ENCODE measurements around the gene WDR5B. TPM values are rescaled to one million over a fixed set of nuclear protein-coding genes. Genes with fewer than 3 reads are reported as not detected.
A peak's percentile ranks its signal among the peaks of the same experiment; 100 is the strongest.

The WDR5B gene
- polyA plus RNA-seq, 3 donors: 9.2 to 11.0 (median 10.4) TPM

DNA sequence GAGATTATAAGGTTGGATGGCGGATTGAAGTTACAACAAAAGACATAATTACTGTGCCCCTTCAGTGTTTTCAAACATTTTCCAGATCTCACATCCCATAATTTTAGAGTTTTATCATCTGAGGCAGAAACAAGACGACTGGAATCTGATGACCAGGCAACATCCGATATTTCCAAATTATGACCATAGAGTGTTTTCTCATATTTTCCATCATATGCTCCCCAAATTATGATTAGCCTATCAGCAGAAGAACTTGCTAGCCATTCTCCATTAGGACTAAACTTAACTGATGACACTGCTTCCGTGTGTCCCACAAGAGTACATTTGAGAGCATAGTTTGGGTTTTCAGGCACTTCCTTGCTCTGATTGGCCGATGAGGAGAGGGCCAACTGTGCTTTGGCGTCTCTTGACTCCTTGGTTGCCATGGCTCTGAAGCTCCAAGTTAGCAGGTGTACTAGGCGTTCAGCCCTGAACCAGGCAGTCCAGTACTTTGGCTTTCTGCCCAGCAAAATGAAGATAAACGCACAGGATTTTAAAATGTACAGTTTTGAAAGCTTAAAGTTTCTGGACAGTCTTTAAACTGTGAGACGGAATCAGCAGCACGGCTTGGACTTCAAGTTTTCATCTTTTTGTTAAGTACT, 638 bp downstream of the WDR5B start:
- peak; percentile 29 for DNase-seq

DNA sequence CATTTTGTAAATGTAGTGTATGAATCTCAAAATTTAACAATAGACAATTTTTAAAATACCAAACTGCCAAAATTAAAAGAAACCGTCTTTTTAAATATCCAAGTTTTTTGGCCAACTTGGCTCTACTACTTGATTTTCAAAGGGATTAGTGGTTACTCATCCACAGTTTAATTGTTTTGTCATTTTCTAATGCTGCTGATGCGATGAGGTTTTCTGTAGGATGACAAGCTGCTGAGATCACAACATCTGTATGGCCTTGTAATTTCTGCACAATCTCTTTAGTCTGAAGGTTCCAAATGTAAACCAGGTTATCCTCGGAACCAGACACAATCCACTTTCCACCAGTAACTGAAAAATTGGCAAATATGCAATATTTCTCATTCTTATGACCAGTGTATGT, 1.5 kb downstream of the WDR5B start:
- DNase-seq: no peak

DNA sequence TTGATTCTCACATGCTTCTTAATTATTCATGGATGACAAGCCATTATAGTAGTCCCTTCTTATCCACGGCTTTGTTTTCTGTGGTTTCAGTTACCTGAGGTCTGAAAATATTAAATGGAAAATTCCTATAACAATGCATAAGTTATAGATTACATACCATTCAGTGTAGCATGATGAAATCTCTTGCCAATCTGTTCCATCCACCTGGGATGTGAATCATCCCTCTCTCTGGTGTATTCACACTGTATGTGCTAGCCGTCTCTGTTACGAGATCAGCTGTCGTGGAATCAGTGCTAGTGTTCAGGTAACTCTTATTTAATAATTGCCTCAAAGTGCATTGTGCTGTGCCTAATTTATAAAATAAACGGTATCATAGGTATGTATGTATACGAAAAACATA, 5.2 kb downstream of the WDR5B start:
- DNase-seq: no peak

DNA sequence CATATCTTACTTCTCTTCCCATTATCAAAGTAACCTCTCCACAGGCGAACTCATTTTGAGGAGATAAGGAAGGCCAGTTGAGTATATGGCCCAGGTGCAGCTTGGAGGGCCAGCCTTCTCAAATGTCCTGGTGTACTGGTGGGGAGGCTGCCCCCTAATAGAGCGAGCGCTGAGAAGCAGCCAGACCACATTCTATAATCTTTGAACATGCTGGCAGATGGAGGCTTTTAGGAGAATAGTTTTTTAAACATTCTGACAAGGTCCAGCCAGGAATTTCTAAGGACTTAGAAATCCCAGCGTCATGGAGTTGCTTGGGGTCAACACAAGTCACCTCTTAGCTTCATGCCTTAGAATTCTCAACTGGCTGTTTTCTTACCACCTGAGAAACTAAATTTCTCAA, 5.8 kb downstream of the WDR5B start:
- DNase-seq: no peak

DNA sequence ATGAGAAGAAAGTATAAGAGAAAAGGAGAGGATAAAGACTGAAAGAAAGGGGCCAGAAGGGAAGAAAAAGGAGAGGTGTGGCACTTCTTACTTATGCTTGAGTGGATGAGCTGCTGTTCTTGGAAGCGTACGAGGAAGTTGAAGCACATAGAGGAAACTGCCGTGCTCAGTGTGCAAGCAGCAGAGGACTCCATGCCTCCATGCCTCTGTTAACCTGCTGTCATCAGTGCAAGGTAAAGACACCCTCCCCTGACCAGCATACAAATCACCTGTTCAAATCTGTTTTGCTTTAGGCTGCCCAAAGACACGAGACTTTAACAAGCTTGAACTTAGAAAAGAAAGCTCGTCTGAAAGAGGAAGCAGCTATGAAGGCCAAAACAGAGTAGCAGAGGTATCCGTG, 6.4 kb downstream of the WDR5B start:
- no peak for DNase-seq

DNA sequence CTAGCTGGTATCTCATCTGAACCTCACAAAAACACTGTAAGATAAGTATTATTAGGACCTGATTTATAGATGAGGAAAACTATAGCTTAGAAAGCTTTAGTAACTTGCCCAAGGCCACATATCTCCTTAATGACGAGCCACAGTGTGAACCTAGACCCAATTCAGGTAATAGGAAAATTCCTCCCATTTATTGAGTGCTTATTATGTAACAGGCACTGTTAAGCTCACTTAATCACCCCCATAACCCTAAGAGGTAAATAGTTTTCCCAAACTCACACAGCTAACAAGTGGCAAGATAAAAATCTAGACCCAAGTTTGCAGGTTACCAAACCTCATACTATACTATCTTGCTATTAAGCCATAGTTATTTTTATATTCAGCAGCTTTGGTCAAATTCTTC, 7.9 kb downstream of the WDR5B start:
- no peak for DNase-seq

DNA sequence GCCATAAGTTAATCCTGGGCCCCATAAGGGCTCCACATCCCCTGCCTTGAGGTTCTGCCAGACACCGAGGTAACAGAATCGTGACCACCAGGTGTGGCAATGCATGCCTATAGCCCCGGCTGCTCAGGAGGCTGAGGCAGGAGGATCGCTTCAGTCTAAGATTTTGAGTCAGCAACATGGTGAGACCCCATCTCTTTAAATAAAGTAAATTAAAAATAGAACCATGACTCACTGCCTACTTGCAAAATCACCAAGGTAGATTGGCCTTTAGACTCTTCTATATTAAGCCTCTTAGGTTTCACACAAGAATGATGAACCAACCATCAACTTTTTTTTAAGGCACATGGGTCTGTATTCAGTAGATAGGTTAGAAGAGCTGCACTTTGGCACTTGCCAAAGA, 9.7 kb downstream of the WDR5B start:
- DNase-seq: no peak

DNA sequence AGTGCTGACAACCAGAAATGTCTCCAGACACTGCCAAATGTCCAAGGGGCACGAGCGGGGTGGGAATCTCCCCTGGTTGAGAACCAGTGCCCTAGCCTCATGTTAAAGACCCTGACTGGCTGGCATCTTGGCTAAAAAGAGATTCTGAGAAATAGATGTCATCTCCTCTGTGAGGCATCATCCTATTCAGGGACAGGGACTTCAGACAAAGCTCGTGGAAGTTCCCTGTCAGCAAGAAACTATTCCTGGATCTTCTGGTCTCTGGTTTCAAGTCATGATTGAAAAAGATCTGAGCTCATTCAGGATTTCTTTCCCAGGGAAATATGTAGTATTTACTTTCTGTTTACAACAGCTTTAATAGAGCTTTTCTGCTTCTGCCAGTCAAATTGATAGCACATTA, 10.8 kb downstream of the WDR5B start:
- no peak for DNase-seq

DNA sequence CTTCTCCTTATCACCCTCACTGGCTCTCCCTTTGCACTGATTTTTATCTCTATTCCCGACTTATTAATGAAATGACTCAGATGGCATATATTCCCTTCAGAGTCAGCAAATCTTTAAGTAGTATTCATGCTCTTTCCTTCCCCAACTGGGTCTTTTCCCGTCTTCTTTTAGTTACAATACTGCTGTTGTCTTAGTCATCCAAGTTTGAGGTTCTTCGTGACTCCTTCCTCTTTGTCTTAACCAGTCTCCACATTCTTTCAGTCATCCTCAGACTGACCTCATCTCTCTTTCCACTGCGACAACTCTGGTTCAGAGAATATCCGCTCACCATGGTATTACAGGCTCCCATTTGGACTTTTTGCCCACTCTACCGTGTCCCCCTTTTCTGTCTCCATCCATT, 12.4 kb downstream of the WDR5B start:
- DNase-seq: no peak

DNA sequence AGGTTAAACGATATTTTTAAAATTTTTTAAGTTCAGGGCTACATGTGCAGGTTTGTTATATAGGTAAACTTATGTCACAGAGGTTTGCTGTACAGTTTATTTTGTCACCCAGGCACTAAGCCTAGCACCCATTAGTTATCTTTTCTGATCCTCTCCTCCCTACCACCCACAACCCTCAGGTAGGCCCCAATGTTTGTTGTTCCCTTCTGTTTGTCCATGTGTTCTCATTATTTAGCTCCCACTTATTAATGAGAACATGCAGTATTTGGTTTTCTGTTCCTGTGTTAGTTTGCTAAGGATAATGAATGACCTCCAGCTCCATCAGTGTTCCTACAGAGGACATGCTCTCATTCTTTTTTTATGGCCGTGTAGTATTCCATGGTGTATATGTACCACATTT, 16.9 kb downstream of the WDR5B start:
- no peak for DNase-seq

DNA sequence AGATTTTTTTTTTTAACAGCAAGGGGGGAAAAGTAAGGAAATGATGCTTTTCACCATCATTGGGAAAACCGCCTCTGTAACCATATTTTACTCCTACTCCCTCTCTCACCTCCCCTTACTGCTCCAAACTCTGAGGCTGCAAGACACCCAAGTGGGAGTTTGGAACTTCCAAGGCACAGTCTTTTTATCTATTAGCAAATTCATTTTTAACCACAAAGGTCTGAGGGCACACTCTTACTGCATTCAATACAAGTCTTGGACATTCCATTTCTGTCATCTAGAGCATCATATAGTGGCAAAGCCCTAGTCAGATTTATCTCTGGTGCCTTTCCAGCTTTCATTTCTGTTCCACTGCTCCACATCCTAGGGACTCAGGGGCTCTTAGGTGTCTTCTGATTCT, 18.7 kb downstream of the WDR5B start:
- no peak for DNase-seq

DNA sequence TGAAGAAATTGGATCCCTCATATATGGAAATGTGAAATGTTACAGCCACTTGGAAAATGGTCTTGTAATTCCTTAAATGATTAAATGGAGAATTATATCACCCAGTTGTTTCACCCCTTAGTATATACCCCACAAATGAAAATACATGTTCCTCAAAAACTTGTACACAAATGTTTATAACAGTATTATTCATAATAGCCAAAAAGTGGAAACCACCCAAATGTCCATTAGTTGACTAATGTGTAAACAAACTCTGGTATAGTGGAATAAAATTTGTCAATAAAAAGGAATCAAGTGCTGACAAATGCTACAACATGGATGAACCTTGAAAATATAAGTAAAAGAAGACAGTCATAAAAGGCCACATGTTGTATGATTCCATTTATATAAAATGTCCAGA, 19.4 kb downstream of the WDR5B start:
- no peak for DNase-seq

DNA sequence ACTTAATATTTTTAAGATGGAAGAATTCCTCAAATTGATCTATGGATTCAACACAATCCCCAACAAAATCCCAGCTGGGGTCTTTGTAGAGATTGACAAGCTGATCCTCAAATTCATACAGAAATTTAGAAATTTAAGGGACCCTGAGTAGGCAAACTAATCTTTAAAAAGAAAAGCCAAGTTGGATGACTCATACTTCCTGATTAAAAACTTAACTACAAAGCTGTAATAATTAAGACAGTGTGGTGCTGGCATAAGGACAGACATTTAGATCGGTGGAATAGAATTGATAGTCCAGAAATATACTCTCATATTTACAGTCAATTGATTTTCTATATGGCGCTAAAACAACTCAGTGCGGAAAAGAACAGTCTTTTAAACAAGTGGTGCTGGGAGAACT, 20.3 kb downstream of the WDR5B start:
- DNase-seq: no peak

DNA sequence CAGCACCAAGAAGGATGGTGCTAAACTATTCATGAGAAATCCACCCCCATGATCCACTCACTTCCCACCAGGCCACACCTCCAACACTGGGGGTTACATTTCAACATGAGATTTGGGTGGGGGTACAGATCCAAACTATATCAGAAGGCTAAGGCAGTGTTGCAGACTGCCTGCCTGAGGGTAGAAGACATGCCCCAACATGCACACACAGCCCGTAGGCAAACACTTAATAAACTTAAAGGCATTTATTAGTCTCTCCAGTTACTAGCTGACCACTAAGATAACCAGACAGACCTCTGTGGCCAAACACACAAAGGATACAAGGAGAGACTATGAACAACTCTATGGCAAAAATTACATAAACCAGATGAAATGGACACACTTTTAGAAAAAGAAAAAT, 21.7 kb downstream of the WDR5B start:
- DNase-seq: no peak

DNA sequence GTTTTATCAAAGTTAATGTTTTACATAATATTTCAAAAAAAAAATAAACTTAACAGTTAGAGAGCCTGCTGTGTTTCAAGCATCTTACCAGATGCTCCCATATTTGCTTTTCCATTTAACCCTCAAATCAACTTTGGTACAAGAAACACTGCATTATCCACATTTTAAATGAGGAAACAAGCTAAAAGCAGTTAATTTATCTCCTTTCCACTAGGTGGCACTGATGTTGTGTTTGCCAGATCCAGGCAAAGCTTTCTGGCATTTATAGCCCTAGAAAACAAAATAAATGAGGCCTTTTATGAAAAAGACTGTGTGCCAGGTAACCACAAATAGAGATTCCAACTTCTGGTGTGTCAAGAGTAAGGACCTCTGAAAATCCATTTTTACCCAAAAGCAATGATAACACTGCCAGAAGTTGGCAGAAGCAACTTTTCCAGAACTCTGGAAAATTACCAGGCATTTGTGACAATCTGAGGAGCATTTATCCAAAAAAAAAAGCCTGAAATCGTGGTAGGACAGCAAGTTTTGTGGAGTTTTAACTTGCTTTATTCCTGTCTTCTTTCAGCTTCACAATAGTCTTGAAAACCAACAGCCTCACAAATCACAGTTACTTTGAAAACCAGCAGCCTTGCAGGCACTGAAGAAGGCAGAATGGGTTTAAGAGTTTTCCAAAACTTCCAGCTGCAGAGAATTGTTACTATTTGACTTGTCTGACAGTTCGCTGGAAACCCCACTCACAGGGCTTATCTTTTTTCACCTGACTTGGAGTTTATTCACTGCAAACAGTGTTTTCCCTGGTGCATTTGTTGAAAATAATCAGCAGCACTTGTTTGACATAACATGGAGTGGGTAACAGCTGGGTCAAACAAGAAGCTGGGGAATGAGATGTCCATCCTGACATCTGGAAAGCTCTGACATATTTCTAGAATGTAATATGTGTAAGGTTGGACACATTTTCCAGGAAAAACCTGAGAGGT, 22.7 kb downstream of the WDR5B start:
- peak; percentile 37 for DNase-seq

DNA sequence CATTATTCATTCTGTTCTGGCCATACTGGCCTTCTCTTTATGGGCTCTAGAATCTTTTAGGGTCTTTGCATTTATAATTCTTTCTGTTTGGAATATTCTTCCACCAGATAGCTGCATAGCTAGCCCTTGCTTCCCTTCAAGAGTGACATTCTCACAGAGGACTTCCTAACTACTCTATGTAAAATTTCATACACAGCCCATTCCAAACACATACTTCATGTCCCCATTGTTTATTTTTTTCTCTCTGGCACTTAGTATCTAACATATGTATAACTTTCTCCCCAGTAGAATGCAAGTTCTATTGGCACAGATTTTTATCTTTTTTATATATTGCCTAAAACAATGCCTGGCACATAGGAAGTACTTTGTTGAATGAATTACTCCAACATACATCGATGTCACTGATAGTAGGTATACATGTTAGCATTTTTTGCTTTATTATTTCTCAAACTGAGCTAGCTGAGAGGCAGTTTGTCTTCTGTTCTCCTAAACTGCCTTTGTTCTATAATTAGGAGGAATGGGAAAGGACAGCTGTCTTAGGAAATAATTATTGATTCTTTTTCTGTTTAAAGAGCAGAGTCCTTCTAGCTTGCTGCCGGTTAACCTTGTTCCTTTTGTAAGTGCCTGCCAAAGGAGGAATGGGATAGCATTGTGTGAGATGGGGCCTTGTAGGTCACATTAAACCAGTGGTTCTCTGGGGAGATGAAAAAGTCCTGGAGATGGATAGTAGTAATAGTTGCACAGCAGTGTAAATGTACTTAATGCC, 24.0 kb downstream of the WDR5B start:
- no peak for DNase-seq

DNA sequence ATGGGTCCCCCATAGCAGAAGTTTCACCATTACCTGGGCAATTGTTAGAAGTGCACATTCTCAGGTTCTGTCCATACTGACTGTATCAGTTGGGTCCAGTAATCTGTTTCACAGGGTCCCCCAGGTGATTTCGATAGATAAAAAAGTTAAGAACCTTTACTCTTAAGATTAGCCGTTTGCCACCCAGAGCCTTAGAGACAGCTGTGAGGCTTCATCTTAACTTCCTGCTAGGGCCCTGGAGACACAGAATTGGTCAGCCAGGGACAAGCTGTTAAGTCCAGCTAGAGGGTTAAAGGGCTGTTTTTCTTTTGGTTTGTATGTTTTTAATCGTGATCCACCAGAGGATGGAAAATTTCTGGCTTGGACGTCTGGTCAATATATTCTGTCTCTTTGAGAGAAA, 25.2 kb downstream of the WDR5B start:
- DNase-seq: peak; percentile 24

DNA sequence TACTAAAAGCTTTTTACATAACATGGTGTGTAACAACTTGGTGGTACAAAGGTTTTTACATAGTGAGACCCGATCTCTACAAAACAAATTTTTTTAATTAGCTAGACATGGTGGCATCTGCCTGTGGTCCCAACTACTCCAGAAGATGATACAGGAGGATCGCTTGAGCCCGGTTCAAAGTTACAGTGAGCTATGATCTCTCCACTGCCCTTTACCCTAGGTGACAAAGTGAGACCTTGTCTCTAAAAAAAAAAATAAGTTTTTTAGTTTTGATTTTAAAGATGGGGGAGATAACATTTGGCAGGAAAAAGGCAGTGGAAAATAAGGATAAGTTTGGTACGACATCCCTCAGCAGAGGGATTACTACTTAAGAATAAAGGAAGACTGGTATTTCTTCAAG, 26.0 kb downstream of the WDR5B start:
- no peak for DNase-seq

DNA sequence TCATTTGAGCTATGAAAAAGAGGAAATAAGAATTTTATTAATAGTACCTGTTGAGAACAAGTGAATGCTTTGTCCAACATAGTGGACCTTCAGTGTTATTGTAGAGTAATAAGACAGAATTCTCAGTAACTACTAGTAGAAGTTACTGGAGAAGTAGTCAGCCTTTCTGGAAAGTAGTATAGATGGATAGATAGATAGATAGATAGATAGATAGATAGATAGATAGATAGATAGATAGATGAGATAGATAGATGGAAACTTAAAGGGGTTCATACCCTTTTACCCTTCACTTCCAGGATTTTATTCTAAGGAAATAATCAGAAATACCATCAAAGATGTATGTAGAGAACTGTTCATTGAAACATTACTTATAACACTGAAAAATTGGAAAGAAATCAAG, 26.7 kb downstream of the WDR5B start:
- DNase-seq: no peak

DNA sequence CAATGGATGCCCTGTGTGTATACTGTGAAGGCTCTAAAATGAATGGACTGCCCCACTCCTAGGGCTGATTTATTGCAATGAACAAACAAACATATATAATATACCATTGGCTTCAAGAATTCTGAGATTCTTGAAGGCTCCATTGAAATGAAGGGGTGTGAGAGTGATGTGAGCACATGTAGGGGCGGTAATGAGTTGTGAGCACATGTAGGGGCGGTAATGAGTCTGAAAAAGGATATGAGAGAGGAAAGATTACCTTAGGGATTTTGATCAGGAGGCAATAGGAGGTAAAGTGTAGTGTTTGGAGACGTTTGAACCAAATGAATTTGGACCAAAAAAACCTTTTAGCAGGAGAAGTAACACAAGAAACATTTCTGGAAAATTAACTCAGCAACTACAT, 28.2 kb downstream of the WDR5B start:
- DNase-seq: no peak

DNA sequence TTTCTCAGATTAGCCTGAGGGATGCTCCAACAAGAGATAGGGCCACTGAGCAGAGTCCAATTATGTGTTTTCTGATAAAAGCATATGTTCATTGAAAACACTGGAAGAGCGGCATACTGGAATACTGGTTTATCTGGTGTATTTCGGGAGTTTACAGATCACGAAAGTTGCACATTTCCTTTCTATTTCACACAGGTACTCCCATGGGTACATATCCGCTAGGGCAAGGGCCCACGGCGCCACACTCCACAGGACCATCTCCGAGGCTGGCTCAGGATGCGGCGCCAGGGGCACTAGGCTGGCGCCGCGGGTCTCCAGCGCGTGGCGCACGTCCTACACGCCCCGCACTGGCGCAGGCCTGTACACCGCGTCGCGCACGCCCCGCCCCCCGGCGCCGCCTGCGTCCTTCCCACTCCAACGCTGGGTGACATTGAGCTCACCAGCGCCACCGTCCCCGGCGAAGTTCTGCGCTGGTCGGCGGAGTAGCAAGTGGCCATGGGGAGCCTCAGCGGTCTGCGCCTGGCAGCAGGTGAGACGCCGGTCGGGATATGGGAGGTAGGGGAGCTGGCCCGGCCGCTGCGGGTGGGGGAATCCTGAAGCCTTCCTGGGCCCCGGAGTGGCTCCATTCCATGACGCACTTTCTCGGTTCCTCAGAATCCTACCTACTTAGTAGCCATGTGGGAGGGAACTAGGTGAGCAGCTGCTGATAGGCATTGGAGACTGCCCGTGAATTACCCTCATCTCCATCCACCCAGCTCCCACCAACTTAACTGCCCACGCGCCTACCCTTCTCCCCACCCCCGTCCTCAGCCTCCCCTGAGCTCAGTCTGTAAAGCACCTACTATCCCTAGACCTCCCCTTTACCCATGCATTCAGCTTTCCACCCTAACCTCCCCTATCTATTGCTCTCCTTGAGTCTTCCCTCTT, 31.8 kb downstream of the WDR5B start, which contains the start of gene FAM162A:
TSS of gene FAM162A (plus strand) at position 412 of the 927 bp plus-strand sequence. CDS start at position 496, 84 bp downstream.
- DNase-seq: peak; percentile 95

All from renal pelvis (tissue), 4 donors.